ENCODE measurements around the gene OR4D5.

Gene OR4D5

GRCh38 chr11:123939317-123939716, at the start of gene OR4D5:
OR4D5 (plus strand) TSS chr11:123939617; CDS start chr11:123939617, 0 bp downstream.
- no peak for DNase-seq (ENCODE audit: low read depth in 3 of 3)

- DNase-seq (ENCODE audit: low read depth in 3 of 3), result no peak
Measured at GRCh38 chr11:123892031-123892430, 47.4 kb upstream of the OR4D5 start.

GRCh38 chr11:123899792-123900191, 39.6 kb upstream of the OR4D5 start:
- DNase-seq (ENCODE audit: low read depth in 3 of 3), result no peak

DNA sequence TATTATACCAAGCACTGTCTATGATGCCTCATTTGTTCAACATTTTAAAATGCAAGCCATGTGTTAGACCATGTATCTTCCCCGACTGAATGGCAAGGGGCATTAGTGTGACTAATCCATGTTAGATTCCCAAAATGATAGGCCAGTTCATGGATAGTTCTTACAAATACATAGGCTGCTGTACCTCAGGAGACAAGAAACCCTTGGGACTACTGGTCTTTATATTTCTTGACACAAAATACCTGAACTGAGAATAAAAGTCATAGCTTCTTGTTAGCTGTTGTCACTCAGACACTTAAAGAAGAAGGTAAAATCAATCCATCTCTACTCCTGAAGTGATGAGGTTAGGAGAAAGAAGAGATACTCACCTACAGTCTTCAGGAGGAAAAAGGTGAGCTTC, 37.5 kb upstream of the OR4D5 start, which contains the start of gene OR8D4:
Gene OR8D4 (plus strand): TSS at position 301 of the 400 bp plus-strand sequence. CDS start 4,265 bp downstream, outside the sequence.
- no peak for DNase-seq (ENCODE audit: low read depth in 3 of 3)

DNA sequence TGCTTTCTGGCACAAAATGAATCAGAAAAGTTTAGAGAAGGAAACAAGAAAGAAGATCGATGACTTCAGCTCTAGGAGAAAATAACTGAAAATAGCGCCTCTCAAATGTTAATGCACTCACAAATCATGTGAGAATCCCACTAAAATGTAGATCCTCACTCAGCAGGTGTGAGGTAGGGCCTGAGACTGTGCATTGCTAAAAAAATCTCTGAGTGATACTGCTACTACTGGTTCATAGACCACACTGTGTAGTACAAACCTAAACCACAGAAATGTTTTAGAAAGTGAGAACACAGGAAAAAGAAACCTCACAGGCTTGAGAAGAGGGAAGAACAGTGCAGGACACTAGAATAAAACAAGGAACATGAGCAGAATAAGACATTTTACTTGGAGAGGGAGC, 35.5 kb upstream of the OR4D5 start:
- no peak for DNase-seq (ENCODE audit: low read depth in 3 of 3)

GRCh38 chr11:123904932-123905331, 34.5 kb upstream of the OR4D5 start:
- DNase-seq (ENCODE audit: low read depth in 3 of 3), result no peak

DNA sequence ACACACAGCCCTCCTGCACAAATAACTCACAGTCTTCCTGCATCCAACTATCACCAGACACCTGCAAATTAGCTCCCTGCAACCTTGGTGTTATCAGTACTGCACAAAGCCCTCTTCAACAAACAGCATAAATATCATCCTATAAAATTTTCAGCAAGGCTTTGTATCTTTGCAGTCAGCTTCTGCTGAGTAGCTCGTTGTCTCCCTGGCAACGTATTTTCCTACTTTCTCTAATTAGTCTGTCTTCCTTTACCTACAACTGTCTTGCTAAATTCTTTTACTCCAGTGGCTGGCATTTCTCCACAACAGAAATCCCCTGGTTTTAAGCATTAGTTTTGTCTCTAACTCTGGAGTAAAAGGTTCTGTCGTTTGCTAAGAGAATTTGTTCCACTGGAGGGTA, 33.6 kb upstream of the OR4D5 start:
- no peak for DNase-seq (ENCODE audit: low read depth in 3 of 3)

DNA sequence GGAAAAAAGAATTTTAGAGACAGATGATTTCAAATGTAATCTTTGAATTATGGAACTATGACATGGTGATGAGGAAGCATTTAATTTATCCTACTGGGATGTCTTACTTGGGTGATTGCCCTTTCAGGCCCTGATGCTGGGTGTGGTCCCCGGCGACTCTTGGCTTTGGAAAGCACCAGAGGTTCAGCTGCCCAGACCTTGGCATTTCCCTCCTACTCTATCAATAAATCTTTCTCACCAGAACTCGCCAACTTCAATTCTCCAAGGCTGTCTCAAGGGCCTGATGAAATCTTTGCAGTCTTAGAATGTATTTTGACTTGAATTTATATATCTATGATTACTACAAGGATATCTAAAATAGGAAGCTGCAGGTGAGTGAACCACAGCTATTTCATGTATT, 18.5 kb upstream of the OR4D5 start:
- no peak for DNase-seq (ENCODE audit: low read depth in 3 of 3)

- DNase-seq (ENCODE audit: low read depth in 3 of 3), result no peak
Measured at GRCh38 chr11:123924027-123924426, 15.4 kb upstream of the OR4D5 start.

DNA sequence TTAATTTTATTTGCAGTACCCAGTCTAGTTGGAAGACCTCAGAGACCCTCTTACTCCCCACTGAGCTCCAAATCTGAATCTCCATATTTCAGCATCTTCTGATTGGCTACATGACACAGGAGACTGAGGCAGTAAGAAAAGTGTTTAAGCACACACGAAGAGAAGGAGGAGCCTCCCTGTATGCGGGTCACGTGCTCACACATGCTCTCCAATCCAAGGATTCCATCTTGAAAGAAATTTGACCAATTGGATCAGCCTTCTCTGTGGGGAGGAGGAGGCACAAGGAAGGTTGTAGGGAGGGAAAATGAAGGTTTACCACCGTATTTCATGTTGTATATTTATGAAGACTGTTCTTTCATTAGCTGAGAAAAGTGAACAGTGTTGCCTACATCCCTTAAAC, 3.0 kb downstream of the OR4D5 start:
- DNase-seq (ENCODE audit: low read depth in 3 of 3), result no peak

- no peak for DNase-seq (ENCODE audit: low read depth in 3 of 3)
Measured at GRCh38 chr11:123943738-123944137, 4.3 kb downstream of the OR4D5 start, which contains the start of gene OR6T1. OR6T1 (minus strand) TSS chr11:123943838; CDS start chr11:123943838, 0 bp downstream.

DNA sequence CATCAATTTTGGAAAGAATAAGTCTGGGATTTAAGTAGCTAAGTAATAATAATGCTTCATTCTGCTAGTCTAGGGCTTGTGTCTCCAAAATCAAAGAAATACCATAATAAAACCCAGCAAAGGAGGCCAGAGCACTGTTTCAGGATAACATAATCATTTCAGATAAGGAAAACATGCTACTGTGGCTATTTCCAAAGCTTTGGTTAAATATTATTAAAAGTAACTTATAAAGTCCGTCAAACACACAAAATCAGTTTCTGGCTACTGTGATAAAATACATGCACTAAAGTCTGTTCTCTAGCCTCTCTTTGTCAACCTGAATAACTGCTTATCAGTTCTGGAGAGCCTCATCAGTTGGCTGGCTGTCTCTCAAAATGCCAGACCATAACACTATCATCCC, 5.7 kb downstream of the OR4D5 start:
- DNase-seq (ENCODE audit: low read depth in 3 of 3), result no peak

DNA sequence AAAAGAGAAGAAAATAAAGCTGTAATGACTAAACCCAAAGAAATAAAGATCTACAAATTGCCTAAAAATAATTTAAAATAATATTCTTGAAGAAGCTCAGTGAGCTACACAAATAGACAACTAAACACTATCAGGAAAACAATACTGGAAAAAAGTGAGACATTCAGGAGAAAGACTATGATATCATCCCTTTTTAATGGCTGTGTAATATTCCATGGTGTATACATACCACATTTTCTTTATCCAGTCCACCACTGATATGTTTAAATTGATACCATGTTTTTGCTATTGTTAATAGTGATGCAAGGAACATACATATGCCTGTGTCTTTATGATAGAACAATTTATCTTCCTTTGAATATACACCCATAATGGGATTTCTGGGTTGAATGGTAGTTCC, 17.3 kb downstream of the OR4D5 start:
- no peak for DNase-seq (ENCODE audit: low read depth in 3 of 3)

DNA sequence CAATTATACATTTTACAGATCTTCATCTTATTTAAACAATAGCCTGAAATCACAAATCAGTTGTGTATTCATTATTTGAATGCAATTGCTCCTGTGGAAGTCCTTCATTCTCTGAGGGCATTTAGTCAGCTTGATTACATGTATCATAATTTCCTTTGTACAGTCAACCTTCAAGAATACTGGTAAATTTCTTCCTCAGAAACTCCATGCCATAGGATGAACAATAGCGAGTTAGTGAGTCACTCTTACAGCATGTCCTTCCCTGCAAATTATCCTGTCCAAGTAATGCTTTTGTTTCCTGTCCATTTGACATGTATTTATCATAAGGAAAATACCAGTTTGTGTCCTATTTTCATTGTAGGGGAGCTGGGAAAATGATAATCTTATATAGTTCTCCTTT, 34.4 kb downstream of the OR4D5 start:
- DNase-seq (ENCODE audit: low read depth in 3 of 3), result no peak

- no peak for DNase-seq (ENCODE audit: low read depth in 3 of 3)
Measured at GRCh38 chr11:123976770-123977560, 37.5 kb downstream of the OR4D5 start.

DNA sequence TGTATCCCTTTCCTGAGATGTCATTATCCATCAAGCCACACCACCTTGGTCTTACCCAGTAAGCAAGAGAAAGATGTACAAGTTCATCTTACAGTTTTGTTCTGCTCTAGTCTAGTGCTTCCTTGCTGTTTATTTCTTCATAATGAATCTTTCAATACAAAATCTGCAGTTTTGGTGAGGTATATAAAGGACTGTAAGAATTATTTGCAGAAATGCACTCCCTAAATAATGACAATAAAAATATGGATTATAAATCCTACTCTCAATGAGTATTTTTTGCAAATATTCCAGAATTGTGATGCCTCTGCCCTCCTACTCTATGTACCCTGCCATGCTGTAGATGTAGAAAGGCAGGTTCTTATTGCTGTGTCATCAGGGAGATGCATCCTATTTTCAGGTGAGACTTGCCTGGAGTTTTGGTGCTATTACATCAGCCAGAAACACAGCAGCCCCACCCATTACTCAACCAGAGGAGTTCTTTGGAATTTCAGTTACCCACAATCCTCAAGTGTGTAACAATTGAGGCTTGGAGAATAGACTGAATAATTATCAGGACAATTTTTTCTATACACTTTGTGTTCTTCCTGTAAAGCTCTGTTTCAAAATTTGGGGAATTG, 38.4 kb downstream of the OR4D5 start, which contains the start of gene OR10S1:
Gene OR10S1 (minus strand): TSS at position 51 of the 617 bp plus-strand sequence. CDS start 117 bp downstream, outside the sequence.
- DNase-seq (ENCODE audit: low read depth in 3 of 3), result no peak

GRCh38 chr11:123979311-123979710, 39.9 kb downstream of the OR4D5 start:
- DNase-seq (ENCODE audit: low read depth in 3 of 3), result no peak
